Measurements from ENCODE around the gene PRMT9. TPM values are rescaled to one million over a fixed set of nuclear protein-coding genes. Genes with fewer than 3 reads are reported as not detected.

Gene PRMT9
- 6.1 TPM for polyA plus RNA-seq (2013, experiment 1 of 2)
- 6.5 TPM for polyA plus RNA-seq (2013, experiment 2 of 2)

DNA sequence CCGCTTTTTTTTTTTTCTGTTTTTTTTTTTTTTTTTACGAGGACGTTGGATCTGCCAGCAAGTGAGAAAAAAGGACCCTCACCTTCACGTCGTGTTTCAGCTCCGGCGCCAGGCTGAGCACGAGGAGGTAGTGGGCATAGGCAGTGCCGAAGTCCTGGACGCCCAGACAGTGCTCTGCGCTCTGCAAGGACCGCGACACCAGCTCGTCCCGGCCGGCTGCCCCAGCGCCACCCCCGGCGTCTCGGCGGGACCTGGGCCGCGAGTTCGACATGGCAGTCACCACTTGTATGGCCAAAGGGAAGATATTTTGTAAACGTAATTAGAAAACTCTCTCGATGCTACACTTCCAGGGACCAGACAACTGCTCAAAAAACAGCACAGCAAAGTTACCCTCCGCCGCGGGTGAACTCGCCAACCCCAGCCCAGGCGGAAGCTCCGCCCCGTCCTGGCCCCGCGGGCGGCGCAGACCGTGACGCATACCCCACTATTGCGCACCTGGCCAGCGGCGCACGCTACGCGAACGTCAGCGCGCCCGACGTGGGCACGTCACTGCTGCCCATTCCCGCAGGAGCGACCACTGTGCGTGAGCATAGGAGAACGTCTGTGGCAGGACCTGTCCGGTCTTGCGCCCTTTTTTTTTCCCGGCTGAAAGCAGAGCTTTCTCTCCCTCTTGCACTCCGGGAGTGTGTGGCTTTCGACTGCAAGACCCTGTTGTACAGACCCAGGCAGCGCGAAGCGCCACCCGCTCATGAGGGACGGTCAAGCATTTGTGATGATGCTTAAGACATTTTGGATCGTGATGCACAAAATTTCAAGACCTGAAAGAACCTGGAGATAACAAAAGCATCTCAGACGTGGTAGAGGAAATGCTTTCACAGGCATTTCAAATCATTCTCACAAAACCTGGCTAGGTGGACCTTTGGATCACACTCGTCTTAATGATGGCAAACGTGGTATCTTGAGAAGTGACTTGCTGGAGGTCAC, at the start of gene PRMT9:
Gene PRMT9 (minus strand): TSS at position 447 of the 984 bp plus-strand sequence. CDS start 176 bp downstream, at position 271.
- Histone ChIP-seq H3K27me3 (ENCODE audit: insufficient read depth, low read length) (no peaks in the 10 kb centered on the region), H3K4me1 (ENCODE audit: insufficient read depth, low read length) (peaks cover 14% of the 10 kb centered on the region), H3K9ac (ENCODE audit: low read depth, low read length) (peak within 1 kb of the TSS; percentile 78), H3K36me3 (ENCODE audit: insufficient read depth, low read length) (peaks cover 6% of the 10 kb centered on the region; the same call in 1 of the 2 replicates), H3K9me3 (ENCODE audit: insufficient read depth, low read depth, low read length) (no peaks in the 10 kb centered on the region), H3K4me3 (ENCODE audit: low read length) (peak within 1 kb of the TSS; percentile 87), H3K27ac (ENCODE audit: low read depth, low read length) (peak within 1 kb of the TSS; percentile 55; the same call in 1 of the 2 replicates)
- 1% methylated on average over 68 of the region's 69 CpGs for WGBS

DNA sequence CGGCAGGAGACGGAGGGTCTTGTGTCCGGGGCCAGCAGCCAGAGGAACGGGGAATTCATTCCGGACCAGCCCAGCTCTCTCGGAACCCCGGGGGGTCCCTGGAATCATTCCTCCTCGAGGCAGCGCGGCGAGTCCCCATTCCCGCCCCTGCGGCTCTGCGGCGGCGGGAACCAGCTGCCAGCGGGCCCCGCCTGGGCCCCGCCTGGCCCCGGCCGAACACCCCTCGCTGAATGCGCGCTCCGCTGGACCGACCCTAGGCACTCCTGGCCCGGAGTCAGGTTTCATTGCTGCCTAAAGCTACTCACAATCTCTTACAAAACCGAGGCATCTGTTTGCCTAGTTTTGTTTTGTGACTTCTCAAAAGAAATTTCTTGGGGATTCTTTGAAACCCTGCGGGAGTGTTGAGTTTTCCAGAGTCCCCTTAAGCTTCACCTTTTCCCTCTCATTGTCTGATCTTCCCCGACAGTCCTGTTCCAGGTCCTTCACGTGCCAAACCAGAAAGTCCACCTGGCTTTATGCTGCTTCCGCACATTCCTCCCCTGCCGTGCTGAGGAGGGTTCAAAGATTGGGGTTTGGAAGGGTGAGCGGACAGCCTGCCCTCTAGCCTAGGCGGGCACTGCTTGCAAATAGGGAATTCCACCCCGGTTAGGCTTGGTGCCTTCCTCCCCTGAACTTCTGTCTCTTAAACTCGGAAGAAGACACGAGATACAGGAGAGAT, 48.7 kb upstream of the PRMT9 start:
- H3K27ac ChIP-seq (ENCODE audit: low read depth, low read length), result peak overlapping the region; percentile 21; the same call in 1 of the 2 replicates
- H3K9ac ChIP-seq (ENCODE audit: low read depth, low read length), result peak overlapping the region; percentile 87
- H3K4me3 ChIP-seq (ENCODE audit: low read length), result peak overlapping the region; percentile 87
- H3K36me3 ChIP-seq (ENCODE audit: insufficient read depth, low read length), result no peaks in the 10 kb centered on the region
- H3K4me1 ChIP-seq (ENCODE audit: insufficient read depth, low read length), result peaks cover 43% of the 10 kb centered on the region
- H3K9me3 ChIP-seq (ENCODE audit: insufficient read depth, low read depth, low read length), result no peaks in the 10 kb centered on the region
- WGBS, result under 1% methylated on average over 38 of the region's 38 CpGs
- peaks cover 82% of the 10 kb centered on the region for H3K27me3 ChIP-seq (ENCODE audit: insufficient read depth, low read length)

DNA sequence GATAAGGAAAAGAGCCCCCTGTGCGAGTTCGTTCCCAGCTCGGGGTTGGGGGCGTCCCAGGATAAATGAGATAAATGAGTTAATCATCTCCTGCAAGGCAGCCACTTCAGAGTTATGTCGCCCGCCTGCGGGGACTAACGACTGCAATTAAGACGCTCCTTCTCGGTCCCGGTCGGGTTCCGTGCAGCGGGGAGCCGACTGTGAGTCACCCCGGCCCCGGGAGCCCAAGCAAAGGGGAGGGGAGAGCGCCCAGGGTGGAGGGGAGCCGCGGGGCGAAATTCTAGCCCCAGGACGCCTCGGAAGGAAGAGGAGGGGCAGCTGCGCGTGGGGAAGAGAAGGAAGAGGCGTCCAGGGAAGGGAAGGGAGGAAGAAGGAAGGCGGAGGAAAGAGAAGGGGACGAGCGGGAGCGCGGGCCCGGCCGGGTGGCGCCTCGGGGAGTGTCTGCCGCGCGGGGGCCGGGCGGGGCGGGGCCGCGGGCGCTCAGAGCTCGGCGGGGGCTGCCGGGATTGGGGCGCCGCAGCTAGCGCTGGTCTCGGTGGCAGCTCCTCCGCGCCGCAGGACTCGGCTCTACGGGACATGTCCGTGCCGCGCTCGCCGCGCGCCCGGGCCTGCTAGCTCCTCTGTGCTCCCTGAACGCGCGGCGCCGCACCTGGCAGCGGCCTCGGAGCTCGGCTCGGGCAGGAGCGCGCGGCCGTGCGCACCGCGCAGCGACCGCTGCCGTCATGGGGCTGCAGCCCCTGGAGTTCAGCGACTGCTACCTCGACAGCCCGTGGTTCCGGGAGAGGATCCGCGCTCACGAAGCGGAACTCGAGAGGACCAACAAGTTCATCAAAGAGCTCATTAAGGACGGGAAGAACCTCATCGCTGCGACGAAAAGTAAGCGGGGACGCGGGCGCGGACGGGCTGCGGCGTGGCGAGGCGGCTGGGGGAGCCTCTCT, 47.9 kb upstream of the PRMT9 start, which contains the start of gene ARHGAP10:
Gene ARHGAP10 (plus strand): TSS at position 509 of the 938 bp plus-strand sequence. CDS start 214 bp downstream, at position 723.
- Histone ChIP-seq H3K4me1 (ENCODE audit: insufficient read depth, low read length) (peaks cover 41% of the 10 kb centered on the region), H3K9ac (ENCODE audit: low read depth, low read length) (peak within 1 kb of the TSS; percentile 87), H3K27ac (ENCODE audit: low read depth, low read length) (peak within 1 kb of the TSS; percentile 21), H3K4me3 (ENCODE audit: low read length) (peak within 1 kb of the TSS; percentile 87), H3K9me3 (ENCODE audit: insufficient read depth, low read depth, low read length) (no peaks in the 10 kb centered on the region), H3K36me3 (ENCODE audit: insufficient read depth, low read length) (no peaks in the 10 kb centered on the region), H3K27me3 (ENCODE audit: insufficient read depth, low read length) (peaks cover 90% of the 10 kb centered on the region)
- WGBS, result under 1% methylated on average over 106 of the region's 106 CpGs

DNA sequence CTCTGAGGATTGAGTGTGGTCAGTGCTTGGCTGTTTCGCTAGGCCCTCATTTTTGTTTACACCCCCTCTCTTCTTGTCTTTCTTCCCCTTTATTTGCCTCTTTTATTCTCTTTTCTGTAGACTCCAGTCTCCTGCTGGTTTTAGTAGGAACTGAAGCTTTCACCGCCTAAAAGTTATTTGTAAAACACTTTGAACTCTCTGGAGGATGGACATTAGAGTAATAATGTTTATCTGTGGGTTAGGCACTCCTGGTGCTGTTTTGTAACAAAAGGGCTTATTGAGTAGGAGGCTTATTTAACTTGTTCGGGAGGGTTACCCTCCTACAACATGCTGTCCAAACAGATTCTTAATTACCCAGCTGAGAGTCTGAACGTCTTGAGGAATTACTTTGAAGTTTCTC, 46.4 kb upstream of the PRMT9 start:
- Histone ChIP-seq H3K4me1 (ENCODE audit: insufficient read depth, low read length) (peaks cover 26% of the 10 kb centered on the region), H3K27me3 (ENCODE audit: insufficient read depth, low read length) (peaks cover 88% of the 10 kb centered on the region), H3K9me3 (ENCODE audit: insufficient read depth, low read depth, low read length) (no peaks in the 10 kb centered on the region), H3K9ac (ENCODE audit: low read depth, low read length) (no peak overlapping the region), H3K27ac (ENCODE audit: low read depth, low read length) (no peak overlapping the region), H3K36me3 (ENCODE audit: insufficient read depth, low read length) (no peaks in the 10 kb centered on the region), H3K4me3 (ENCODE audit: low read length) (peak overlapping the region; percentile 87)
- 6% methylated on average over 3 of the region's 4 CpGs for WGBS

DNA sequence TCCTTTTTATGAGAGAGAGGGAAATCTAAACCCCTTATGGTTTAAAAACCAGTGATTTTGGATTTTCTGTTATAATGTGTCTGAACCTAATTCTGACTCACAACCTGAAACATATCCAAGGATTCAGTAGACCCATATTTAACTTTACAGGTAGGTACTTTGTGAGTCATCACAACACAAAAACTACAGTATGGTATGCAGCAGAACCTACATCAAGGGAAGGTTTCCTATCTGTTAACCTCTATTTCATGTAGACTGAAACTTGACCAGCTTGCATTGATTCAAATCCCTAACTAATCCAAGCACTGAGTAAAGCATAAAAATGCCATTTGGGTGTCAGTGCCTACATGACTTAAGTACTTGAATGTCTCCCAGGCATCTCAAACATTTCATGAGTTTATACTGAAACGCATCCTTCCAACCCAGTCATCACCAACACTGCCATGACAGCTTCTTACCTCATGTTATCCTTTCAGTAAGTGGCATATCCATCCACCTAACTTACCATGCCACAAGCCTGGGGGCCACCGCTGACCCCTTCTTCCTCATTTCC, 43.6 kb upstream of the PRMT9 start:
- 93% methylated on average over 2 of the region's 2 CpGs for WGBS
- Histone ChIP-seq H3K4me1 (ENCODE audit: insufficient read depth, low read length) (peaks cover 10% of the 10 kb centered on the region; the same call in 1 of the 2 replicates), H3K27ac (ENCODE audit: low read depth, low read length) (no peak overlapping the region), H3K4me3 (ENCODE audit: low read length) (no peak overlapping the region), H3K36me3 (ENCODE audit: insufficient read depth, low read length) (no peaks in the 10 kb centered on the region), H3K27me3 (ENCODE audit: insufficient read depth, low read length) (peaks cover 73% of the 10 kb centered on the region), H3K9ac (ENCODE audit: low read depth, low read length) (no peak overlapping the region), H3K9me3 (ENCODE audit: insufficient read depth, low read depth, low read length) (no peaks in the 10 kb centered on the region)

DNA sequence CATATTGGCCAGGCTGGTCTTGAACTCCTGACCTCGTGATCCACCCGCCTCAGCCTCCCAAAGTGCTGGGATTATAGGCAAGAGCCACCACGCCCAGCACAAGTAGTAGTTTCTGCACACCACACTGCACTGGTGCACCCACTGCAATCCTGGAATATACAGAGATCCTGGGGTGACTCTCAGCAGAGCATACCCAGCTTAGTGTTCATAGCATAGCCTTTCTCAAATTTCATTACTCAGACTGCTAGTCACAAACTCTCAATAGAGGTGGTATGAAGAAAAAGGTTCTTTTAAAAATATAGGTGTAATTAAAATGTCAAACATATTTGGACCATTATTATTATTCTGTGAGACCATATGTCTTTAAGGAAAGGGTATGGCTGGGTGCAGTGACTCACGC, 41.7 kb upstream of the PRMT9 start:
- peaks cover 9% of the 10 kb centered on the region; the same call in 1 of the 2 replicates for H3K4me1 ChIP-seq (ENCODE audit: insufficient read depth, low read length)
- H3K27ac ChIP-seq (ENCODE audit: low read depth, low read length), result no peak overlapping the region
- WGBS, result 94% methylated on average over 4 of the region's 4 CpGs
- H3K27me3 ChIP-seq (ENCODE audit: insufficient read depth, low read length), result peaks cover 59% of the 10 kb centered on the region
- H3K36me3 ChIP-seq (ENCODE audit: insufficient read depth, low read length), result no peaks in the 10 kb centered on the region
- no peak overlapping the region for H3K4me3 ChIP-seq (ENCODE audit: low read length)
- H3K9ac ChIP-seq (ENCODE audit: low read depth, low read length), result no peak overlapping the region
- H3K9me3 ChIP-seq (ENCODE audit: insufficient read depth, low read depth, low read length), result no peaks in the 10 kb centered on the region

DNA sequence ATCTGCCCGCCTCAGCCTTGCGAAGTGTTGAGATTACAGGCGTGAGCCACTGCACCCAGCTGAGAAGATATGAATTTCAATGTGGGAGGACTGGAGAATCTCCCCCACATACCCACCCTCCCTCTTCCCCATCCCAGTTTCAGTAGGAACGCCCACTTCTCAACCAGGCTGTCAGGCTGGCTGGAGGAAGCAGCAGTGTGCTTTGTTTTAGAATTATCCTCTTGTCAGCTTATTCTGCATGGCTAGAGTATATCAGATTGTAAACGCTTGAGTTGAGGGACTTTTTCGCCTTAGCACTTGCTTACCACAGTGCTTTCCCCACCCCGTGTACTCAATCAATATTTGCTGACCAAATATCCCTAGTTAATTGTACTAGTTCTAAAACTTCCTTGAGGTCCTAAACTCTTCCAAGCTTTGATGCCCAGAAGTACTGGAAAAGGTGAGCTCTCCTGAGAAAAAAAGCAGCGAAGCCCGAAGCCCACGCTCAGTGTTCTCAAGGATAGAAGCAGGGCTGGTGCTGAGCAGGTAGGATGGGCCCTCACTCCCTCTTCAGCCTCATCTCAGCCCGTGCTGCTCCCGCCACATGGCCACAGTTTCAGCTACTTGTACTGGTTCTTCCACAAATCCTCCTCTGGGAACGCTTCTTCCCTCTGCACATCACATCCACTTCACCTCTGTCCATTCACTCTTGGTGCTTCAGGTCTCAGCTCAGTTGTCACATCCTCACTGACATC, 40.7 kb upstream of the PRMT9 start:
- Histone ChIP-seq H3K27ac (ENCODE audit: low read depth, low read length) (no peak overlapping the region), H3K4me3 (ENCODE audit: low read length) (no peak overlapping the region), H3K27me3 (ENCODE audit: insufficient read depth, low read length) (peaks cover 49% of the 10 kb centered on the region), H3K9ac (ENCODE audit: low read depth, low read length) (no peak overlapping the region), H3K9me3 (ENCODE audit: insufficient read depth, low read depth, low read length) (no peaks in the 10 kb centered on the region), H3K36me3 (ENCODE audit: insufficient read depth, low read length) (no peaks in the 10 kb centered on the region), H3K4me1 (ENCODE audit: insufficient read depth, low read length) (no peaks in the 10 kb centered on the region)
- 79% methylated on average over 13 of the region's 13 CpGs for WGBS

DNA sequence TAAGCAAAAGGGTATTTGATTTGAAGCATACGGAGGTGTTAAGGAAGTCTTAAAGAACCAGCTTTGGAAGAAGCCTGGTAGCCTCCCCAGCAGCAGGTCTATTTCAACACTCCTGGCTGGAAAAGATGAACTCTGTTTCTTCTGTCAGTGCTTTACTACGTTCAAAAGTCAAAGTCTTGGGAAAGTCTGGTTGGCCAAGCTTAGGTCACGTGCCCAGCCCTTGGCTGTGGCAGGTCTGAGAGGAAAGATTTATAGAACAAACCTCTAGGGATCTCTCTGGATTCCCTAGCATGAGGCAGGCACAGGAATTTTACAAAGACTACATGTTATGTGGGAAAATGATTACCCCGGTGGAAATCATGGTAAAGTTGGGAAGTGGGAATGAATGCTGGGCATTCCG, 39.4 kb upstream of the PRMT9 start:
- Histone ChIP-seq H3K9me3 (ENCODE audit: insufficient read depth, low read depth, low read length) (no peaks in the 10 kb centered on the region), H3K9ac (ENCODE audit: low read depth, low read length) (no peak overlapping the region), H3K27ac (ENCODE audit: low read depth, low read length) (no peak overlapping the region), H3K4me1 (ENCODE audit: insufficient read depth, low read length) (no peaks in the 10 kb centered on the region), H3K4me3 (ENCODE audit: low read length) (no peak overlapping the region), H3K27me3 (ENCODE audit: insufficient read depth, low read length) (peaks cover 35% of the 10 kb centered on the region; the same call in 1 of the 2 replicates), H3K36me3 (ENCODE audit: insufficient read depth, low read length) (no peaks in the 10 kb centered on the region)
- 94% methylated on average over 5 of the region's 5 CpGs for WGBS

DNA sequence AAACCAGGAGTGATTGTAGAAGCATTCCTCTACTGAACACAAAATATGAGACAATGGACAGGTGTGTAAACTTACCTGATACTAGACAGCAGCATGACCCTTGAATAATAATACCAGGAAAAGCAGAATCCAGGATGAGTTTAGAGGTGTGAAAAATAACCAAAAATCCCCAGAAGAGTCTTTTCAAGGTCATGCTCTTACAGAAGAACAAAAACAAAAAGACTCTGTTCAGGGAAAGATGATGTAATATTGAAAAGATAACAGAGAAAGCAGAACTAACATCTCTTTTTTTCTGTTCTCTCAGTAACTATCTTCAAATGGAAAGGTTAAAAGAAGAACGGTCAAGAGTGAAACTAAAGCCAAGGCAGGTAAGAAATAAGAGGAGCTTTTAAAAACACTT, 33.9 kb upstream of the PRMT9 start:
- Histone ChIP-seq H3K9ac (ENCODE audit: low read depth, low read length) (no peak overlapping the region), H3K36me3 (ENCODE audit: insufficient read depth, low read length) (no peaks in the 10 kb centered on the region), H3K4me3 (ENCODE audit: low read length) (no peak overlapping the region), H3K9me3 (ENCODE audit: insufficient read depth, low read depth, low read length) (no peaks in the 10 kb centered on the region), H3K27me3 (ENCODE audit: insufficient read depth, low read length) (peaks cover 2% of the 10 kb centered on the region; the same call in 1 of the 2 replicates), H3K27ac (ENCODE audit: low read depth, low read length) (no peak overlapping the region), H3K4me1 (ENCODE audit: insufficient read depth, low read length) (no peaks in the 10 kb centered on the region)
- WGBS, result no CpG with 5 or more reads among the region's 1 CpG
